ENCODE results near the gene TXK.
A peak's percentile ranks its signal among the peaks of the same experiment; 100 is the strongest.

TXK gene

GRCh38 chr4:48049483-48049882, 84.6 kb downstream of the TXK start:
- no peaks in the 10 kb centered on the region for H3K27me3 ChIP-seq (ENCODE audit: insufficient read depth, poor library complexity, severe bottlenecking)
- H3K27ac ChIP-seq (replicated peaks), result no peak overlapping the region
- TF ChIP-seq SPI1 (IDR thresholded peaks at IDR 0.05; ENCODE audit: borderline replicate concordance, low read depth), result no peak
- TF ChIP-seq POLR2AphosphoS5 (IDR thresholded peaks at IDR 0.05; ENCODE audit: low read depth), result no peak
- no peak for TF ChIP-seq REST (IDR thresholded peaks at IDR 0.05; ENCODE audit: insufficient replicate concordance, low read depth)
- TF ChIP-seq, protein P1, sequence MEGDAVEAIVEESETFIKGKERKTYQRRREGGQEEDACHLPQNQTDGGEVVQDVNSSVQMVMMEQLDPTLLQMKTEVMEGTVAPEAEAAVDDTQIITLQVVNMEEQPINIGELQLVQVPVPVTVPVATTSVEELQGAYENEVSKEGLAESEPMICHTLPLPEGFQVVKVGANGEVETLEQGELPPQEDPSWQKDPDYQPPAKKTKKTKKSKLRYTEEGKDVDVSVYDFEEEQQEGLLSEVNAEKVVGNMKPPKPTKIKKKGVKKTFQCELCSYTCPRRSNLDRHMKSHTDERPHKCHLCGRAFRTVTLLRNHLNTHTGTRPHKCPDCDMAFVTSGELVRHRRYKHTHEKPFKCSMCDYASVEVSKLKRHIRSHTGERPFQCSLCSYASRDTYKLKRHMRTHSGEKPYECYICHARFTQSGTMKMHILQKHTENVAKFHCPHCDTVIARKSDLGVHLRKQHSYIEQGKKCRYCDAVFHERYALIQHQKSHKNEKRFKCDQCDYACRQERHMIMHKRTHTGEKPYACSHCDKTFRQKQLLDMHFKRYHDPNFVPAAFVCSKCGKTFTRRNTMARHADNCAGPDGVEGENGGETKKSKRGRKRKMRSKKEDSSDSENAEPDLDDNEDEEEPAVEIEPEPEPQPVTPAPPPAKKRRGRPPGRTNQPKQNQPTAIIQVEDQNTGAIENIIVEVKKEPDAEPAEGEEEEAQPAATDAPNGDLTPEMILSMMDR (IDR thresholded peaks at IDR 0.05; ENCODE audit: insufficient read depth, low read length), result no peak
- no peak for TF ChIP-seq GABPA (IDR thresholded peaks at IDR 0.05; ENCODE audit: low read depth)
- no peak overlapping the region for H3K4me3 ChIP-seq (replicated peaks; ENCODE audit: insufficient read depth, low read length)
- DNase-seq (ENCODE audit: low read depth in 1 of 2, low spot score in 1 of 2), result no peak

- TF ChIP-seq GABPA (IDR thresholded peaks at IDR 0.05; ENCODE audit: low read depth) (no peak), REST (IDR thresholded peaks at IDR 0.05; ENCODE audit: insufficient replicate concordance, low read depth) (no peak), SPI1 (IDR thresholded peaks at IDR 0.05; ENCODE audit: borderline replicate concordance, low read depth) (no peak), POLR2AphosphoS5 (IDR thresholded peaks at IDR 0.05; ENCODE audit: low read depth) (no peak)
- TF ChIP-seq, protein P1 (IDR thresholded peaks at IDR 0.05; ENCODE audit: insufficient read depth, low read length), result no peak
- Histone ChIP-seq H3K4me3 (replicated peaks; ENCODE audit: insufficient read depth, low read length) (no peak overlapping the region), H3K27ac (replicated peaks) (no peak overlapping the region), H3K27me3 (ENCODE audit: insufficient read depth, poor library complexity, severe bottlenecking) (no peaks in the 10 kb centered on the region)
- peak in 1 of 2 experiments; percentile 9 for DNase-seq (ENCODE audit: low read depth in 1 of 2, low spot score in 1 of 2)
Measured at GRCh38 chr4:48047896-48048295, 86.2 kb downstream of the TXK start.

GRCh38 chr4:48047421-48047844, 86.6 kb downstream of the TXK start:
- Histone ChIP-seq H3K4me3 (replicated peaks; ENCODE audit: insufficient read depth, low read length) (no peak overlapping the region), H3K27ac (replicated peaks) (no peak overlapping the region), H3K27me3 (ENCODE audit: insufficient read depth, poor library complexity, severe bottlenecking) (no peaks in the 10 kb centered on the region)
- TF ChIP-seq POLR2AphosphoS5 (IDR thresholded peaks at IDR 0.05; ENCODE audit: low read depth) (peak; percentile 55; the same call in 1 of the 2 replicates), GABPA (IDR thresholded peaks at IDR 0.05; ENCODE audit: low read depth) (no peak), SPI1 (IDR thresholded peaks at IDR 0.05; ENCODE audit: borderline replicate concordance, low read depth) (peak; percentile 95), REST (IDR thresholded peaks at IDR 0.05; ENCODE audit: insufficient replicate concordance, low read depth) (no peak)
- TF ChIP-seq, protein P1 (IDR thresholded peaks at IDR 0.05; ENCODE audit: insufficient read depth, low read length), result no peak
- DNase-seq (ENCODE audit: low read depth in 1 of 2, low spot score in 1 of 2), result peak; percentile 35 to 79
